Measurements from ENCODE around the gene TRAM2.

Gene TRAM2

GRCh38 chr6:52577022-52577777 is at the start of gene TRAM2:
TRAM2 (minus strand) TSS chr6:52577060; CDS start chr6:52576915, 145 bp downstream.
- Histone ChIP-seq H3K4me3 (ENCODE audit: insufficient read depth, low read length, poor library complexity, severe bottlenecking) (peak within 1 kb of the TSS; percentile 72), H3K9me3 (ENCODE audit: insufficient read depth, low read length) (no peaks in the 10 kb centered on the region), H3K27ac (ENCODE audit: low read depth, low read length) (no peak within 1 kb of the TSS), H3K4me2 (ENCODE audit: low read depth, low read length, poor library complexity, severe bottlenecking) (peak within 1 kb of the TSS; percentile 74), H3K9ac (ENCODE audit: low read length) (peak within 1 kb of the TSS; percentile 80), H3K9me2 (replicated peaks; ENCODE audit: insufficient read depth, low read length) (no peaks in the 10 kb centered on the region), H3F3A (ENCODE audit: insufficient read depth) (peaks cover 9% of the 10 kb centered on the region), H4K20me1 (ENCODE audit: low read depth, low read length) (no peaks in the 10 kb centered on the region), H3K79me2 (ENCODE audit: insufficient read depth, low read length) (no peaks in the 10 kb centered on the region), H2AFZ (ENCODE audit: low read depth, low read length, severe bottlenecking) (peak within 1 kb of the TSS; percentile 99), H3K36me3 (ENCODE audit: low read length) (no peaks in the 10 kb centered on the region), H3K27me3 (ENCODE audit: low read length) (no peaks in the 10 kb centered on the region)
- TF ChIP-seq CTCF (IDR thresholded peaks at IDR 0.05; ENCODE audit: insufficient read depth, low read length, poor library complexity, severe bottlenecking) (no peak), EZH2phosphoT487 (conservative IDR thresholded peaks at IDR 0.05; ENCODE audit: low read length) (no peak)

- Histone ChIP-seq H3K9ac (ENCODE audit: low read length) (no peak overlapping the region), H4K20me1 (ENCODE audit: low read depth, low read length) (no peaks in the 10 kb centered on the region), H3K9me2 (replicated peaks; ENCODE audit: insufficient read depth, low read length) (no peaks in the 10 kb centered on the region), H3K9me3 (ENCODE audit: insufficient read depth, low read length) (no peaks in the 10 kb centered on the region), H3K79me2 (ENCODE audit: insufficient read depth, low read length) (no peaks in the 10 kb centered on the region), H3K36me3 (ENCODE audit: low read length) (no peaks in the 10 kb centered on the region), H3K4me3 (ENCODE audit: insufficient read depth, low read length, poor library complexity, severe bottlenecking) (no peak overlapping the region), H3K27me3 (ENCODE audit: low read length) (no peaks in the 10 kb centered on the region), H3K27ac (ENCODE audit: low read depth, low read length) (no peak overlapping the region), H2AFZ (ENCODE audit: low read depth, low read length, severe bottlenecking) (no peak overlapping the region), H3K4me2 (ENCODE audit: low read depth, low read length, poor library complexity, severe bottlenecking) (no peak overlapping the region), H3F3A (ENCODE audit: insufficient read depth) (no peaks in the 10 kb centered on the region)
- TF ChIP-seq CTCF (IDR thresholded peaks at IDR 0.05; ENCODE audit: insufficient read depth, low read length, poor library complexity, severe bottlenecking) (no peak), EZH2phosphoT487 (conservative IDR thresholded peaks at IDR 0.05; ENCODE audit: low read length) (no peak)
Measured at GRCh38 chr6:52622810-52623209, 46.0 kb upstream of the TRAM2 start.

- H4K20me1 ChIP-seq (ENCODE audit: low read depth, low read length), result no peaks in the 10 kb centered on the region
- TF ChIP-seq CTCF (IDR thresholded peaks at IDR 0.05; ENCODE audit: insufficient read depth, low read length, poor library complexity, severe bottlenecking) (no peak), EZH2phosphoT487 (conservative IDR thresholded peaks at IDR 0.05; ENCODE audit: low read length) (no peak)
Measured at GRCh38 chr6:52621631-52622030, 44.8 kb upstream of the TRAM2 start.

More at GRCh38 chr6:52621631-52622030, 44.8 kb upstream of the TRAM2 start:
- Histone ChIP-seq H3K79me2 (ENCODE audit: insufficient read depth, low read length) (no peaks in the 10 kb centered on the region), H3K36me3 (ENCODE audit: low read length) (no peaks in the 10 kb centered on the region), H3K4me2 (ENCODE audit: low read depth, low read length, poor library complexity, severe bottlenecking) (no peak overlapping the region), H3K4me3 (ENCODE audit: insufficient read depth, low read length, poor library complexity, severe bottlenecking) (no peak overlapping the region), H3K27me3 (ENCODE audit: low read length) (no peaks in the 10 kb centered on the region), H3K9me3 (ENCODE audit: insufficient read depth, low read length) (no peaks in the 10 kb centered on the region), H3K27ac (ENCODE audit: low read depth, low read length) (no peak overlapping the region), H3F3A (ENCODE audit: insufficient read depth) (no peaks in the 10 kb centered on the region), H2AFZ (ENCODE audit: low read depth, low read length, severe bottlenecking) (no peak overlapping the region), H3K9ac (ENCODE audit: low read length) (no peak overlapping the region), H3K9me2 (replicated peaks; ENCODE audit: insufficient read depth, low read length) (no peaks in the 10 kb centered on the region)
